GM18858 (cell line): ENCODE data around the gene CLRN1.
A peak's percentile ranks its signal among the peaks of the same experiment; 100 is the strongest.

Experiments used
- ATAC-seq: cut with Tn5 transposase; IDR thresholded peaks from one replicate; pipeline ENCODE4 v1.9.1; 2021; ENCODE audit not compliant: unreplicated experiment

The CLRN1 gene

GRCh38 chr3:150925751-150926201 is 46.8 kb downstream of the CLRN1 start:
- peak; percentile 75 for ATAC-seq

GRCh38 chr3:150922611-150923010 is 49.9 kb downstream of the CLRN1 start:
- no peak for ATAC-seq

- ATAC-seq = no peak
Observed at GRCh38 chr3:150921209-150921608, 51.3 kb downstream of the CLRN1 start.

GRCh38 chr3:150920236-150920635 is 52.3 kb downstream of the CLRN1 start:
- no peak for ATAC-seq

- ATAC-seq = no peak
Observed at GRCh38 chr3:150917951-150918350, 54.6 kb downstream of the CLRN1 start.

- ATAC-seq = no peak
Observed at GRCh38 chr3:150913133-150913922, 59.2 kb downstream of the CLRN1 start.

GRCh38 chr3:150912501-150912900 is 60.0 kb downstream of the CLRN1 start:
- peak; percentile 64 for ATAC-seq

- no peak for ATAC-seq
Observed at GRCh38 chr3:150911771-150912170, 60.8 kb downstream of the CLRN1 start.

- ATAC-seq = no peak
Observed at GRCh38 chr3:150906461-150906860, 66.1 kb downstream of the CLRN1 start.

GRCh38 chr3:150905746-150906145 is 66.8 kb downstream of the CLRN1 start:
- ATAC-seq = no peak

- no peak for ATAC-seq
Observed at GRCh38 chr3:150905339-150905738, 67.2 kb downstream of the CLRN1 start, which contains the start of gene MINDY4B. Gene MINDY4B (minus strand): TSS chr3:150905439. CDS start chr3:150905439, 0 bp downstream.

GRCh38 chr3:150902988-150903387 is 69.5 kb downstream of the CLRN1 start:
- ATAC-seq = no peak

- ATAC-seq = no peak
Observed at GRCh38 chr3:150901793-150902192, 70.7 kb downstream of the CLRN1 start.

- ATAC-seq = no peak
Observed at GRCh38 chr3:150899141-150899540, 73.4 kb downstream of the CLRN1 start.

- ATAC-seq = no peak
Observed at GRCh38 chr3:150898046-150898754, 74.3 kb downstream of the CLRN1 start.

- ATAC-seq = no peak
Observed at GRCh38 chr3:150897592-150897991, 74.9 kb downstream of the CLRN1 start.

- no peak for ATAC-seq
Observed at GRCh38 chr3:150890831-150891230, 81.7 kb downstream of the CLRN1 start.

- no peak for ATAC-seq
Observed at GRCh38 chr3:150890295-150890694, 82.2 kb downstream of the CLRN1 start.

GRCh38 chr3:150889106-150889505 is 83.4 kb downstream of the CLRN1 start:
- no peak for ATAC-seq

GRCh38 chr3:150887031-150887430 is 85.5 kb downstream of the CLRN1 start:
- ATAC-seq = no peak

GRCh38 chr3:150885535-150885934 is 87.0 kb downstream of the CLRN1 start:
- ATAC-seq = no peak

GRCh38 chr3:150878996-150879575 is 93.4 kb downstream of the CLRN1 start:
- ATAC-seq = no peak
